HG03558 (cell line): Measurements from ENCODE around the gene GNAO1.

Source experiments
- ATAC-seq: cut with Tn5 transposase; IDR thresholded peaks from one replicate; pipeline ENCODE4 v1.9.1; 2021; ENCODE audit warnings: moderate number of reproducible peaks; ENCODE audit not compliant: unreplicated experiment; ENCODE audit errors: extremely low read depth

The GNAO1 gene

GRCh38 chr16:56343661-56344517 lies 152.6 kb downstream of the GNAO1 start:
- no peak for ATAC-seq

- no peak for ATAC-seq
These were observed 153.5 kb downstream of the GNAO1 start for GRCh38 chr16:56344518-56345405.

- ATAC-seq, result no peak
These were observed 154.2 kb downstream of the GNAO1 start for GRCh38 chr16:56345406-56346050.

GRCh38 chr16:56346131-56346890 lies 155.0 kb downstream of the GNAO1 start:
- no peak for ATAC-seq

- ATAC-seq, result no peak
These were observed 155.9 kb downstream of the GNAO1 start for GRCh38 chr16:56347166-56347565.

GRCh38 chr16:56347670-56348069 lies 156.4 kb downstream of the GNAO1 start:
- ATAC-seq, result no peak

- ATAC-seq, result no peak
These were observed 157.1 kb downstream of the GNAO1 start for GRCh38 chr16:56348168-56349085.

GRCh38 chr16:56349086-56349415 lies 157.8 kb downstream of the GNAO1 start:
- ATAC-seq, result no peak

GRCh38 chr16:56349711-56350161 lies 158.4 kb downstream of the GNAO1 start:
- no peak for ATAC-seq

GRCh38 chr16:56350491-56351405 lies 159.5 kb downstream of the GNAO1 start:
- no peak for ATAC-seq

GRCh38 chr16:56351481-56351880 lies 160.2 kb downstream of the GNAO1 start:
- ATAC-seq, result no peak

GRCh38 chr16:56352351-56353053 lies 161.2 kb downstream of the GNAO1 start:
- ATAC-seq, result no peak

- ATAC-seq, result no peak
These were observed 162.0 kb downstream of the GNAO1 start for GRCh38 chr16:56353054-56353921.

GRCh38 chr16:56354016-56354415 lies 162.7 kb downstream of the GNAO1 start:
- no peak for ATAC-seq

GRCh38 chr16:56354746-56355145 lies 163.5 kb downstream of the GNAO1 start:
- no peak for ATAC-seq

- ATAC-seq, result no peak
These were observed 163.9 kb downstream of the GNAO1 start for GRCh38 chr16:56355221-56355620.
